Hematopoietic multipotent progenitor cell (in vitro differentiated cells): Measurements from ENCODE around the gene SCN3A. TPM values are rescaled to one million over a fixed set of nuclear protein-coding genes. Genes with fewer than 3 reads are reported as not detected.

ENCODE experiments used
- DNase-seq, 3 donors: peaks; one replicate each; pipeline ENCODE4 v3.0.0-alpha.2; 2011 to 2015; ENCODE audit warnings: low read depth in 2 of 3, low spot score in 2 of 3
- total RNA-seq: library from RNA; depleted of rRNA; stranded (reverse); fragments of >200 nt; gene quantifications from one replicate; pipeline ENCODE4 v1.2.3, GENCODE V29; 2012

Gene SCN3A
- 1.1 TPM for total RNA-seq

- peak in 2 of 3 donors; percentile 42 to 63 for DNase-seq
Observed at GRCh38 chr2:165203689-165204559, at the start of gene SCN3A. TSS of gene SCN3A (minus strand) at chr2:165204050. CDS start at chr2:165176394, 27,656 bp downstream.

- DNase-seq: no peak
Observed at GRCh38 chr2:165253178-165253577, 49.3 kb upstream of the SCN3A start.

GRCh38 chr2:165251366-165251765 lies 47.5 kb upstream of the SCN3A start:
- peak in 1 of 3 donors; percentile 35 for DNase-seq

DNA sequence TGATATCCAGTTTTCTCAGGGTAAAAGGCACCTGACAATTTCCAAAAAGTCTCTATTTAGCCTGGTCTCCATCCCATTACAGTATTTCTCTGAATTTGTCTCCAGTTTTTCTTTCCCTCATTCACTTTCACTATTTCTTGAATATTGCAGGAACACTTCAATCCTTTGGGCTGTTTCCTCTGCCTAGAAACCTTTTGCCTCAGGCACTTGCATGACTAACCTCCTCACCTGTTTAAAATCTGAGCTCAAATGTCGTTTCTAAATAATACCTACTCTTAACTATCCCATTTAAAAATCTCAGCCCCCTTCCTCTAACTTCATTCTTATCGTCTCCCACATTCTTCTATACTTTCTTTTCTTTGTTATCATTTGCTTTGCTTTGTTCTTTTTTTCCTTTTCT lies 44.4 kb upstream of the SCN3A start:
- no peak for DNase-seq

DNA sequence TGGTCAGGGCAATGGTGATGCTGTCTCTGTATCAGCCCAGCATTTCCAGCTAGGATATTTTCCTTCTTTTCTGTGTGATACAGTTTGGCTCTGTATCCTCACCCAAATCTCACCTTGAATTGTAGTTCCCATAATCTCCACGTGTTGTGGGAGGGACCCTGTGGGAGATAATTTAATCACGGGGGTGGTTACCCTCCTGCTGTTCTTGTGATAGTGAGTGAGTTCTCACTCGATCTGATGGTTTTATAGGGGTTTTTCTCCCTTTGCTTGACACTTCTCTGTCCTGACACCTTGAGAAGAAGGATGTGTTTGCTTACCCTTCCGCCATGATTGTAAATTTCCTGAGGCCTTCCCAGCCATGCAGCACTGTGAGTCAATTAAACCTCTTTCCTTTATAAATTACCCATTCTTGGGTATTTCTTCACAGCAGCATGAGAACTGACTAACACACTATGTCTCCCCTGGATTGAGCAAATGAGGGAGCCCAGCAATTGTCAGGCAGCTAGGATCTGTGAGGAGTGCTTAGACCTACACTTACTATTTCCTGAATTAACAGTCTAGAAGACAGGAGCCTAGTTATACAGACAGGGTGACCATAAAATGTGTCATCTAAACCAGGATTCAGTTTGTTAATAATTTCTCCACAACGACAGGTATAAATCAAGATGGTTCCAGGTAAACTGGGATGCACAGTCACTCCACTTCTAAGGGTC lies 41.4 kb upstream of the SCN3A start:
- DNase-seq: no peak

- no peak for DNase-seq
Observed at GRCh38 chr2:165240916-165241315, 37.1 kb upstream of the SCN3A start.

- no peak for DNase-seq
Observed at GRCh38 chr2:165239856-165240515, 36.1 kb upstream of the SCN3A start.

DNA sequence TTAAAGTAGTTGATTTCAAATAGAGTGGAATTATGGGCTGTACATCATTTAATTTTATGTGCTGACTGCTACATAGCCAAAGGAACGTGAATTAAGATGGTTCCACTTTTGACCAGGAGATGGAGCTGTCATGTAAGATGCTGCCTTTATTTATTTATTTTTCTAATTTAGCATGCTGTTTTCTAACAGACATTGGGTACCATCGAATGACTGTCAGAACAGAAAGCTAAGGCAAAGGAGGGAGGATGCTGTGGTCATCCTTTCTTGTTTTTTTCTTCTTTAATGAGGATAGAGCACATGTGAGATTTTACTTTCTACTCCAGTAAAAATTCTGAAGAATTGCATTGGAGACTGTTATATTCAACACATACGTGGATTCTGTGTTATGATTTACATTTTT lies 35.4 kb upstream of the SCN3A start, which contains the start of gene SCN2A:
SCN2A (plus strand) TSS at position 185 of the 400 bp plus-strand sequence. CDS start 56,410 bp downstream, outside the sequence.
- peak in 2 of 3 donors; percentile 37 to 64 for DNase-seq

- peak in 2 of 3 donors; percentile 9 to 41 for DNase-seq
Observed at GRCh38 chr2:165238295-165238694, 34.4 kb upstream of the SCN3A start.

GRCh38 chr2:165237056-165237455 lies 33.2 kb upstream of the SCN3A start:
- no peak for DNase-seq

GRCh38 chr2:165227571-165227970 lies 23.7 kb upstream of the SCN3A start:
- no peak for DNase-seq

- no peak for DNase-seq
Observed at GRCh38 chr2:165224941-165225340, 21.1 kb upstream of the SCN3A start.

DNA sequence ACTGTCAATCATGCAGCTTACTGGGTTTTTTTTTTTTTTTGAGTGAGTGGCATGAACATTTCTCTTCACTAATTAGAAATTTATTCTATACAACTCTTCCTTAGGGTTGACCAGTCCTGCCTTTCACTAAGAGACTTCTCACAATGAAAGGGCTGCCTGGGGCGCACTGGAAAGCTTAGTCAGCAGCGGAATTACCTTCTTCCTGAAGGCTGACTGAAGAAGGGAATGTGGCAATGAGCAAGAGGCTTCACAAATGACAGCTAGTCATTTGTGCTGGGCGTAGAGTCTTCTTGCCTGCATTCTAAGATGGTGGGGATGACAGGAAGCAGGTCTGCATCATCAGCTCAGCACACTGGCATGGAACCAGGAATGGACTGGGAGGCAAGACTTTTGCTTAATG lies 15.6 kb upstream of the SCN3A start:
- no peak for DNase-seq

GRCh38 chr2:165214093-165214492 lies 10.2 kb upstream of the SCN3A start:
- no peak for DNase-seq

DNA sequence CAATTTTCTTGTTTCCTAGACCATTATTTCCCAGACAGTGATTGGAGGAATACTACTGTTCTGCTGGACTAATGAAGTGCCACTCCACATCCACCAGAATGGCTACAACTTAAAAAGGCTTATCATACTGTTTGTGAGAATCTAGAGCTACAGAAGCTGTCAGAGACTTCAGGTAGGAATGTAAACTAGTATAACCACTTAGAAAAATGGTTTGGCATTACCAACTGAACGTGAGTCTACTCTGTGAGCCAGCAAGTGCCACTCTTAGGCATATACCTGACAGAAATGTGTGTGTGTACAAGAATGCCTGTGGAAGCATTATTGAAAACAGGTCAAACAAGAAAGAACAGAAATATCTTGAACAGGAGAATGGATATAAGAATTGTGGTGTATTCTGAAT lies 4.2 kb upstream of the SCN3A start:
- no peak for DNase-seq

GRCh38 chr2:165205865-165206264 lies 2.0 kb upstream of the SCN3A start:
- DNase-seq: no peak

DNA sequence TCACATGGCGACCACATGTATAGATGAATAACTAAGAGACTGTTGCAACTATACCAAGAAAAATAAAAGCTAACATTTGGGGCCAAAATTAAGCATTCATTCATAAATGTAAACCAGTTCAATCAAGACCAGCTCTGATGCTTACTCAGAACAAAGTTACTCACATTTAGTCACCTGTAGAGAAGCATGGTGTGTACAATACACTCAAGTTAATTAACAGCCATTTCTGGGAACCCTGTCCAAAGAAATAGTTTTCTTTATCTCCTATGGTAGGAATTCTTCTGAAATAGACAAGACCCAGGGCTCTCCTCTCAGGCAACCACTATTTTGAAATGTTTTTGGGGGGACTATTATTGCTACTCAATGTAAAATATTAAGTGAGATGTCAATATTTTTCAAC lies 1.6 kb downstream of the SCN3A start:
- DNase-seq: no peak

DNA sequence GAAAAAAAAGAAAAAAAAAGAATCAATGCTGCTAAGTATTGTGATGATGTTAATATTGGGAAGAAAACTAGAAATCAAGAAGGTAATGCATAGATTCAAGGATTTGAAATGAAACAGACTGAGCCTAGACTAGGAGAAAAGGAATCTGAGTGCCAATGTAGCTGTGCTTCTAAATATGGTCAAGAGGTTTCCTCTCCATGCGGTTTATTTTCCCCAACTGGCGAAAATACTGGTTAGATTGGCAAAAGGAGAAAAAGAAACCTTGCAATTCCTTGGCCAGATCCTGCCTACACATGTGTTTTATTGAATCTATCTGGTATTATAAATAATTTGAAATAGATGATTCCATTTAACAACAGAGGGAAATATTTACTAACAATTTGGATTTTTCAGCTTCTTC lies 5.7 kb downstream of the SCN3A start:
- DNase-seq: no peak

DNA sequence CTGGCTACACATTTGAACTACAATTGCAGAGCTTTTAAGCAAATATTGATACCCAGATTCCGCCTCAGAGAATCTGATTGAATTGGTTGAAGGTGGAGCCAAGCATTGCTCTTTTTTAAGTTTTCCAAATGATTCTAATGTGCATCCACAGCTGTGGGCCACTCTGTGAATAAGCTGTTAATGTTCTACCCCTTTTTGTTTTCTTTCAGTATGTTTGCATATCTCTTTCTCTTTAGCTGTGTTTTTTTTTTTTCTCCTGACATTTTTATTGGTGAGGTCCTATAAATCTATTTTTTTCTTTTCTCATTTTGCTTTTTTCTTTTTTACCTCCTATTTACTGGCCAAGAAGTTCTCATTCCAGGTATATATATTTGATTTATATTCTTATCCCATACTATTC lies 6.5 kb downstream of the SCN3A start:
- DNase-seq: no peak

- DNase-seq: no peak
Observed at GRCh38 chr2:165196411-165196810, 7.4 kb downstream of the SCN3A start.

- no peak for DNase-seq
Observed at GRCh38 chr2:165193178-165193777, 10.6 kb downstream of the SCN3A start.
